HG03460 (cell line): ENCODE data around the gene RABAC1.

Experiments
- ATAC-seq: cut with Tn5 transposase; IDR thresholded peaks from one replicate; pipeline ENCODE4 v1.9.1; 2021; ENCODE audit not compliant: unreplicated experiment

RABAC1 gene

DNA sequence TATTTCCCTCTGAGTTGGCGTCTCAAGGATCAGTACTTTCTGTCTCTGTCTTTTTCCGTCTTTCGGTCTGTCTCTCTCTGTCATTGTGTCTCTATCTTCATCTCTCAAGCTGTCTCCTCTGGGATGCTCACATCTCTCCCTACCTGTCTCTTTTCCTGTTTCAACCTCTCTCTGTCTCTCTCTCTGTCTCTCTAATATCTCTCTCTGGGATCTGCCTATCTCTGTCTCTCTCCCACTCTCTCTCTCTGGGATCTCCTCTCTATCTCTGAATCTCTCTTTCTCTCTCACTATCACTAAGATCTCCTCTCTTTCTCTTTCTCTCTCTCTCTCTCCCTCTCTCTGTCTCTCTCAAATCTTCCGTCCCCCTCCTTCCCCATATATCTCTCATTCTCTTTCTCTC lies 30.9 kb upstream of the RABAC1 start:
- ATAC-seq = no peak

DNA sequence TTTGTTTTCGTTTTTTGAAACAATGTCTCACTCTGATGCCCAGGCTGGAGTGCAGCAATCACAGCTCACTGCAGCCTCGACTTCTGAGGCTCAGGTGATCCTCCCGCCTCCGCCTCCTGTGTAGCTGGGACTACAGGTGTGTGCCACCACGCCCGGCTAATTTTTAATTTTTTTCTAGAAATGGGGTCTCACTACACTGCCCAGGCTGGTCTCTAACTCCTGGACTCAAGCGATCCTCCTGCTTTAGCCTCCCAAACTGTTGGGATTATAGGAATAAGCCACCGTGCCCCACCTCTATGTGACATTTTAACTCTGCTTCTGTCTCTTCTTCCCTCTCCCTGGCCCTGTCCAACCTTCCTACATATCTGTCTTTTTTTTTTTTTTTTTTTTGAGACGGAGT lies 29.8 kb upstream of the RABAC1 start:
- ATAC-seq = no peak

DNA sequence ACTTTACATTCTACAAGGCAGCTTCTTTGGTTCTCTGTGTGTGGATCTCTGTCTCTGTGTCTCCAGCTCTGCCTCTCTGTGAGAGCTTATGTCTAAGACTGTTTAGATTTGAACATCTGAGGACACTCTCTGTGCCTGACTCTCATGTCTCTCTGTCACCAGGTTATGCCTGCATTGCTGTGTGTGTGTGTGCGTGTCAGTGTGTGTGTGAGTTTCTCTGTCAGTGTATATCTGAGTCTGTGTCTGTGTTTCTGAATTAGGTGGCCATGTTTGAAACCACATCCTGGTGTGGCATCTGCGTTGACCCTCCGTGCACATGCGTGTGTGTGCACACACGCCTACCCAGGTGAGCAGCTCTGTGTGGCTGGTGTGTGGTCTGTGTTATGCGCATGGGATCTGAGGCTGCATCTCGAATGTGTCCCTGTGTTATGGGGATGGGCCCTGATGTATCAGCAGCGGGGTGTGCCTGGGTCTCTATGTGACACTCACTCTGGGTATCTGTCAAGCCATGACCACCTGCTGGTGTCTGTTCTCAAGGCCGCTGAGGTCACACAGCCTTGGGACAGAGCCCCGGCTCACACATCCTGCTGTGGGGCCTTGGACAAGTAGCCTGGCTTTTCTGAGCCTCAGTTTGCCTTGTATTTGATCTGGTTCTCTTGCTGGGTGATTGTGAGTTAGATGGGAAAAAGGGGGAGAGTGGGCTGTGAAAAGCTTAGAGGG lies 28.2 kb upstream of the RABAC1 start:
- no peak for ATAC-seq

DNA sequence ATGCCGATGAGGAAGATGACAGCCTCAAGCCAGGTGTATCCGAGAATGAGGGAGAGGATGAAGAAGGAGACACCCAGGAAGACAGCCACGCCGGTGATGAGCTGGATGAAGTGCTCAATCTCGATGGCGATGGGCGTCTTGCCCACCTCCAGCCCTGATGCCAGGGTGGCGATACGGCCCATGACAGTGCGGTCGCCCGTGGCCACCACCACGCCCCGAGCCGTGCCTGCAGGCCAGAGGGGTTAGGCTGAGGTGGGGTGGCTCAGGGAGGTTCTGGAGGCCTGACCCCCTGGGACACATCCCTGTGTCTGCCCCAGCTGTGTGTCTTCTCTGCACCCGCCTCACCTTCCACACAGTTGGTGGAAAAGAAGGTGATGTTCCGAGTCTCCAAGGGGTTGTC lies 25.8 kb upstream of the RABAC1 start:
- ATAC-seq = no peak

DNA sequence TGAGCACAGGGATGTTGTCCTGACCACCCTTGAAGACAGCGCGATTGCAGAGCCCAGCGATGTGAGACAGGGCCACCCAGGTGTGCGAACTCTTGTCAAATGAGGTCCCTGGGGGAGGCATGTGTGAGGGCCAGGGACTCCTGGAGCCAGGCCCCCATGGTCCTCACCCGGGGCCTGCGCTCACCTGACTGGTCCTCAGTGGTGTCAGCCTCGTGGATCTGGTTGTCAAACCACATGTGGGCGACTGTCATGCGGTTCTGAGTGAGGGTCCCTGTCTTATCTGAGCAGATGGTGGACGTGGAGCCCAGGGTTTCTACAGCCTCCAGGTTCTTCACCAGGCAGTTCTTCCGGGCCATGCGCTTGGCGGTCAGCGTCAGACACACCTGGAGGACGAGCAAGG lies 22.6 kb upstream of the RABAC1 start:
- no peak for ATAC-seq

DNA sequence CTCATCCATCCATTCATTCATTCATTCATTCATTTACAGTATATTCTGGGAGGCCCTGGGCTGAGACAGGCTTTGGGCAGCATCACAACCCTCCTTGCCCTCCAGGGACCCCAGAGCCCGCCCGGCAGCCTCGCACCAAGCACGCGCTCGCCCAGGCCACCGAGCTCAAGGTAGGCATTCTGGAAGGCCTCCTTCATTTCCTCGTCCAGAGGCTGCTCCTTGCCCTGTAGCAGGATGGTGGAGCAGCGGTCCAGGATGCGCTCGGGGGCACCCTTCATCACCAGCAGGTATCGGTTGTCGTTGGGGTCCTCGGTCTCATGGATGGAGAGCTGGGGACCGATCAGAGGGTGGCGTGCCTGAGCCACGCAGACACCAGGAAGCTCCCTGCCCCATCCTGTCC lies 19.3 kb upstream of the RABAC1 start:
- no peak for ATAC-seq

DNA sequence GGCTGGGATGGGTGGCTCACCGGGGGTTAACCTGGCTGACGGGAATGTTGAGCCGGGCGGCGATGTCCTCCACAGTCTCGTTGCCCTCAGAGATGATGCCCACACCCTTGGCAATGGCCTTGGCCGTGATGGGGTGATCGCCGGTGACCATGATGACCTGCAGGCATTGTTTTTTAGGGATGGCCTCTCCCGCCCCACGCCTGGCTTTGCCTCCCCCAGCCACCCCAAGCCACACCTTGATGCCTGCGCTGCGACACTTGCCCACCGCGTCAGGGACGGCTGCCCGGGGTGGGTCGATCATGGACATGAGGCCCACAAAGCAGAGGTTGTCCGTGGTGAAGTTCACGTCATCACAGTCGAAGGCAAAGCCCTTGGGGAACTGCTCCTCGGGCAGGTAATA lies 18.8 kb upstream of the RABAC1 start:
- no peak for ATAC-seq

DNA sequence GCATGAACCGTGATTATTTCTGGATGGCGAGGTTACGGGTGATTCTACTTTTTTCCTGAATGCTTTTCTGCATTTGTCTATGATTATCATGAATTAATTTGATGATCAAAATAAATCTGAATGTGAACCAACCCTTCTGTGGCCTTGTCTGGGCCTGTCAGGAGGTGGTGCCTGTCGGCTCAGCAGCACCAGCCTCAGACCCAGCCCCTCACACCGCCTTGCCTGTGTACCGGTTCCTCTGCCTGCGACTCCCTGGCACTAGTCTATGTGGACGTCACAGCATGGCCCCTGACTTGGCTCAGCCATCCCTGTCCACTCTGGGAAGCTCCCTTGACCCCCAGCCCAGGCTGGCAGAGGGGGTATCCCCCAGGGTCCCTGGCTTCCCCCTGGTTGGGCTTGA lies 15.5 kb upstream of the RABAC1 start:
- ATAC-seq = no peak

DNA sequence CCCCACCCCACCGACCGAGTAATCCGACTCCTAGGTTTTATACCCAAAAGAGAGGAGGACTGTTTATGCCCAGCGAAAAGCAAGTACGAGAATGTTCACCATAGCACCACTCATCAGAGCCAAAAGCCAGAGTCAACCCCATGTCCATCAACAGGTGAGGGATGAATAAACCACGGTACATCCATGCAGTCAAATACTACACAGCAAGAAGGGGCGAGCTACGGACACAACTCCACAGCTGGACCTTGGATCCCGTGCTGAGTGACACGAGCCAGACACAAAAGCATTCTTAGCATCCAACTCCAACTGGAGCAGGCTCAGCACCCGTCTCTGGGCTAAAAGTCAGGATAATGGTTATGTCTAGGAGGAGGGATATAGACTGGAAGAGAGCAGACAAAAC lies 12.2 kb upstream of the RABAC1 start:
- ATAC-seq = no peak

DNA sequence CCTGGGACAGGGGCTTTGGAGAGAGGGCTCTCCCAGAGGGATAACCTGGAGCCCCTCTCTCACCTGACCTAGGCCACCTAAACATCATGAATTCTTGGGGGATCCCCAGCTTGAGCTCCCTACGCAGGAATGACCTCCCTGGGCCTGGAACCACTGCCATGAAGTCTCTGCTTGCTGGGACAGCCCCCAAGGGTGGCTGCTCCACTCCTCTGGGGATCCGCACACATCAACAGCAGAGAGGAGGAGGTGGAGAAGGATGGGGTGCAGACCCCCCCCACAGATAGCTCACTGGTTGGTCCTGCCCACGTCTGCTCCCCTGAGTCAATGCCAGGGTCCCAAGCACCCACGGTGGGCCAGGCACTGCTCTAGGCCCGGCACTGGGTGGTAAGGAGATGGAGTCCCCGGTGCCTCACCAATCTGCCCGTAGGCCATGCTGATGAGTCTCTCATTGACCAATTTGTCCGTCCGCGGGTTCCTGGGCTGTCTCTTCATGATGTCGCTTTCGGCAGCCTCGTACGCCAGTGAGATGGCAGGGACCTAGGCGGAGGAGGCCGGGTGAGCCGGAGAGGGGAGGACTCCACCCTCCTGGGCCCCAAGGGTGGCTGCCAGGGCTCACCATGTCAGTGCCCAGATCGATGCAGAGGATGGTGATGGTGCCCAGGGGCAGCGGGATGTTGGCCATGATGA lies 10.8 kb upstream of the RABAC1 start:
- ATAC-seq = no peak

DNA sequence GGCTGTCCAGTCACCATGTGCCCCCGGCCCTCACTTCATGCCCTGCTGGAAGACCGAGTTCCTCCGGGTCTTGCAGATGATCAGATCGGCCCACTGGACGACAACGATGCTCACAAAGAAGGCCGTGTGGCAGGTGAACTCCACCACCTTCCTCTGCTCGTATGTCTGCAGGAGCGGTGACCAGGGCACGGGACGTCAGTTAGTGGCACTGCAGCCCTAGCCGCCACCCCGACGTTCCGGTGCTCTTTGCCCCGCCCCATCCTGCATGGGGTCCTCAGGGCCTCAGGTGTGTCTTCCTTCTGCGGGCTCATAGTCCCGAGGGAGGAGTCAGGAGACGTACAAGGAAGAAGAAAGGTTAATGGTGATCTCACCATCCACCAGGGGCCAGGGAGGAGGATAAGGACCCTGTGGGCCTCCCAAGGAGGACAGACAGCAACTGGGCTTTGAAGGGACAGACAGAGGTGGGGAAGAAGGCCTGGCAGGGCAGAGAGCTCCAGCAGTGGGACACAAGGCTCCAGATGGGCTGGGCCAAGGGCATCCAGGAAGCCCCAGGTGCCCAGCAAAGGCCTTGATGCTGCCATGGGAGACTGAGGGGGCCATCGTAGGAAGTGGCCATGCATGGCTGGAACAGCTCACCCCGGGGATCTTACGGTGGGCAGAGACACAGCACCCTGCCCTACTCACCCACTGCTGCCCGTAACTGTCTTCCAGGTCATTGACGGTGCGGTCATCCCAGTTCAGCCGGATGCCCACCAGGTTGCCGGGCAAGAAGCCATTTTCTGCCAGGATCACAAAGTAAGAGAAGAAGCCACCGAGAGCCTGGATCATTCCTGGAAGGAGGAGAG lies 9.9 kb upstream of the RABAC1 start:
- no peak for ATAC-seq

DNA sequence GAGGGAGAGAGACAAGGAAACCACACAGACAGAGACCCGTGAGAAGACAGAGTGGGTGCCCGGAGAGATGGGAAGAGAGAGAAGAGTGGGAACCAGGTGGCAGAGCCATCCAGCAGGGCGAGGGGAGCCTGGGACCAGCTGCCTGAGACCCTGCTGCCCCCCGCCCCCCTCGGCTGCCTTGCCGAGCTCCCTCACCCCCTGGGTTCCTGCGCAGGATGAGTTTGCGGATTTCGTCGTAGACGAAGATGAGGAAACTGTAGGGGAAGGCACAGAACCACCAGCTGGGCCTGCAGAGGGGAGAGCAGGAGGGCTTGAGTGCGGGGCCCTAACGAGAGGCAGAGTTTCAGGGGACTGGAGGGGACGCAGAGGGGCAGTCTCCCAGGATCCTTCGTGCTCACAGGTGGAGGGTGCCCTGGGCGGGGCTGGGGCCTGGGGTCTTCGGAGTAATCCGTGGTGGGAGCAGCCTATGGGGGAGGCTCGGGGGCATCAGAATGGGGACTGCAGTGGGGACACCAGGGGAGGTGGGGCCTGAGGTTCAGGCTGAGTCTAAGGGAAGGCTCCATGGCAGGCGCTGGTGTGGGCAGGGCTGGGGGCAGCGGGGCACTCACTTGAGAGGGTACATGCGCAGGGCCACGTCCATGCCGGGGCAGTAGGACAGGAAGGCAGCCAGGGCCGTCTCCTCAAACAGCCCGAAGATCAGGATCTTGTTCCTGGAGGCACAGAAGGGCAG lies 8.1 kb upstream of the RABAC1 start:
- ATAC-seq = no peak

DNA sequence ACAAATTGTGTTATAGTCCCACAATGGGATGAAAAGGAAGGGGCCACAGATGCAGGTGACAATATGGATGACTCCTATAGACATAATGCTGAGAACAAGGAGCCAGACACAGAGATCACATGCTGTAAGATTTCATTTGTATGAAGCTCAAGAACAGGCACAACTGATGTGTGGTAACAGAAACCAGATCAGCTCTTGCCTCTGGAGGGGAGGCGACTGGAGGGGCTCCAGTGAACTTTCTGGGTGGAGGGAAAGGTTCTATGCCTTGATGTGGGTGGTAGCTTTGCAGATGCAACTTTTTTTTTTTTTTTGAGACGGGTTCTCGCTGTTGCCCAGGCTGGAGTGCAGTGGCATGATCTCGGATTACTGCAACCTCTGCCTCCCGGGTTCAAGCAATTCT lies 6.0 kb upstream of the RABAC1 start:
- no peak for ATAC-seq

DNA sequence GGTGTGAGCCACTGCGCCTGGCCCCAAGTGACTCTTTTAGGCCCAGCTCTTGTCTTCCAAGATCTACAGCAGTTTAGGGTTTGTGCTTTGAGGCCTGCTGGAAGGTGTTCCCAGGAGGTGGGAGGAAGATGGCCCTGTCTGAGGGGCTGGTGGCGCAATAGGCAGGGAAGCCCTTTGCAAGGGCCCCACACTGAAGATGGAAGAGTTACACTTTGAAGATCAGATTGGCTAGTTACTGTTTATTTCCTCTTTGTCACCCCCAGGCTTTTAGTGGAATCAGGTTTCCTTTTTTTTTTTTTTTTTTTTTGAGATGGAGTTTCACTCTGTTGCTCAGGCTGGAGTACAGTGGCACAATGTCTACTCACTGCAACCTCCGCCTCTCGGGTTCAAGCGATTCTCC lies 1.9 kb upstream of the RABAC1 start:
- no peak for ATAC-seq

DNA sequence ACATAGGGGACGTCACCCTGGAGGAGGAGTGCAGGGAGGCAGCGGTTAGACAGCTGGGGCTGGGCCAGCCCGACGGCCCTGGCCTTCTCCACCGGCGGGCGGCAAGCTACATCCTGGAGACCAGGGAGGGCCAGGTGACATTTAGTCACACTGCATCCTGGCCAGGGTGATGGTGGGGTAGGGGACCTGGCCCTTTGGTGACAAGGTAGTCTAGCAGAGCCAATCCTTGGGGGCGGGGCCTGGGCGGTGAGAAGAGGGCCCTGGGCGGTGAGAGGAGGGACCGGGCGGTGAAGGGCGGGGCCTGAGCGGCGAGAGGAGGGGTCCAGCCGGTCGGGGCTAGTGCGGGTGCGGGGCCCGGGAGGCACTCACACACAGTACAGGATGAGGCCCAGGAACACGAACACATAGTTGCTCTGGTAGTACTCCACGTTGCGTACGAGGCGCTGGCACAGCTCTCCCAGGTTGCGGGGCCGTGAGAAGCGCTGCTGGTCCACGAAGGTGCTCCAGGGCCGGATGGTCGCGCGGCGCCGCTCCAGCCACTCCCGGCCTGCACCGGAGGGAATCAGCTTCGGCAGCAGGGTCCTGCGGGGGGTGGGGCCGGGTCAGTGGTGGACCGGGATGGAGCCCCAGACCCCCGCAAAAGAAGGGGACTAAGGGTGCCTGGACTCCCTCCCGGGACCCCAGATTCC lies 610 bp downstream of the RABAC1 start:
- peak; percentile 56 for ATAC-seq

DNA sequence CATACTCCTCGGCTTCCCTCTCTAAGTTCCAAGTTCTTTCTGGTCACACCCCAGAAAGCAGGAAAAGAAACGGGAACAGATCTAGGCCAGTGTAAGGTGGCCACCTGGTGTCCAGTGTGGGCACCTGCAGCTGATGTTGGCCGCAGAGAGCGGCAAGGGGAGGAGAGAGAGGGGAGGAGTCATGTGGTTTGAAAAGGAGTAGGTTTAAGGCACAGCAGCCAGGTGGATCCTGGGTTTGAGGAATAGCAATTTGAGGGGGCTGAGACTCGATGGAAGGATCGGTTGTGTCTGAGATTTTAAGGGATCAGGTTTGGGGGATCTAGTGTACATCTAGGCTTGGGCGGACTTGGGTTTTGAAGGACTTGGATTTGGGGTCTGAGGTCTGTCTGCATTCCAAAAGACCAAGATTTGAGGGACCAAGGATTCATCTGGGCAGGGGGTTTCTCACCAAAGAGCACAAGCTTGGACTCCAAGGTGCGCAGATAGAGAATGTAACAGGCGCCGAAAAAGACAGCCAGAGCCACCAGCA lies 1.2 kb downstream of the RABAC1 start:
- no peak for ATAC-seq

DNA sequence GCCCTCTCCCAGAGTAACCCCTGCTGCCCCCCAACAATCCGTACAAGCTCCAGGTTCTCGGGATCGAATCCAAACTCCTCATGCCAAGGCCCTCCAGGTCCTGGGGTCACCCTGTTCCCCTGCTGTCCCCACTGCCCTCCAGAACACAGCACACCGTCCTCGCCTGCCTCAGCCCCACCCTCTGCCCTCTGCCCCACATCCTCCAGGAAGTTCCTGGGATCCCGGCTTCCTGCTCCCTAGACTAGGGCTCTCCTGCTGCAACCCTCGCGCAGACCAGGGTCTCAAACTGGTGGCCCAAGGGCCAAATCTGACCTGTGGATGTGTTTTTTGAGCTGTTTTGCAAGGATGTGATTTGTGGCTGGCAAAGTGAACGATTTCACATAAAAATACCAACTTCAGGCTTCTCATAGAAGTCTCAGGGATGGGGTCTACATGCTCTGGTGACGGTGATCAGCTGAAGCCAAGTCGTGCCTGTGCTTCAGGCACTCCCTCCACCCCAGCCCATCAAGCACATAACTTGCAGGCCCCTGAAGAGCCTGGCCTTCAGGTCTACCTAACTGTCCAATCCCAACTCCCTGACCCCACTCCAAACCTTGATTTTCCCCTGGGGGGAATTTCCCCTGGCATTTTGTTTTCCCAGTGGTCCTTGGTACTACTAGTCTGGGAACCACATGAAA lies 1.8 kb downstream of the RABAC1 start:
- no peak for ATAC-seq

DNA sequence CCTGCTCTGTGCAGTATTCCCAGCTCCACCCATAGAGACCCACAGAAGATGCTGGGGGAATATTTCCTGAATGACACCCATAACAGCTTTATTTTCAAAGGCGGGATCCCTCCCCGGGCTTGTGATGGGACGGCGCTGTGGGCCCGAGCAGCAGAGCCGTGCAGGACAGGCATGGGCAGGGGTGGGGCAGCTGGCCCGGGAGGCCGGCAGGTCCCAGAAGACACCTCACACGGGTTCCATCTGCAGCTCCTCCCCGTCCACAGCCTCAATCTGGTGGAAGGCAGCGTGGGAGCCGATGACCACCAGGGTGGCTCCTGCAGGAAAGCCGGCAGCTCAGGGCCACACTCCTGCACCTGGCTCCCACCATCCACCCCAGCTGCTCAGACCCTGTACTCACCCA lies 2.5 kb downstream of the RABAC1 start:
- no peak for ATAC-seq

DNA sequence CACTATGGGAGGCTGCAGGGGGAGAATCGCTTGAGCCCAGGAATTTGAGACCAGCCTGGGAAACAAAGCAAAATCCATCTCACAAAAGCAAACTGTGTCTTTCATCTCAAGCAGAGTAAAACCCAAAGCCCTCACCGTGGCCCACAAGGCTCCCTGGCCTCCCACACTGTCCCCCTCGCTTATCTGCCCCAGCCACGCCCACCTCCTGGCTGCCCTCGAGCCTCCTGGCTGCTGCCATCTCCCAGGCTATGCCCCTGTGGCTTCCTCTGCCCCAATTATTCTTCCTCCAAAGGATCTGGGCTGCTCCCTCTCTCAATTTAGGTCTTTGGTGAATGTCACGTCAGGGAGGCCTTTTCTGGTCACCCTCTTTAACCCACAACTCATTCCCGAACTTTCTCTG lies 3.6 kb downstream of the RABAC1 start:
- no peak for ATAC-seq

DNA sequence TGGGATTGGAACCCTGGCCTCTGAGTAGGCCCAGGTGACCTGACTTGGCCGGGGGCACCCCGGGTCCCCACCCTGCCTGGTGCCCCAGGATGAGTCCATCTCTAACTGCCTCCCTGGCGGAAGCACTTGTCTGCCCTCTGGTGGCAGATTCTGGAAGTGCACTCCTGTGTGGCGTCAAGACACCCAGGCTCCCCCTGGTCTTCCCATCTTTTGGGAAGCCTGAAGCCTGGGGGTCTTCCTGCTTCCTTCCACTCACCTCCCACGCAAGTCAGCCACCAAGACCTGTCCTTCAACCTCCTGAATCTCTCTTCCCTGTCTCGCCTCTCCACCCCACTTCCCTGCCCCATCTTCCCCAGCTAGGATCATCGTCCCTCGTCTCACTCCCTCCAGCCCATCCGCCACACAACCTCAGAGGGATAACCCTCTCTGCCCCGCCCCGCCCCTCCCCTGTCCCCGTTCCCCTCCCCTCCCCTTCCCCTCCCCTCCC lies 7.4 kb downstream of the RABAC1 start:
- no peak for ATAC-seq
